GM21619 (cell line): ENCODE measurements around the gene MYMK.

Source experiments
- ATAC-seq: cut with Tn5 transposase; IDR thresholded peaks from one replicate; pipeline ENCODE4 v1.9.1; 2021; ENCODE audit not compliant: unreplicated experiment

Gene MYMK

GRCh38 chr9:133558191-133559126 is 33.7 kb upstream of the MYMK start:
- peak; percentile 62 for ATAC-seq

- no peak for ATAC-seq
Measured at GRCh38 chr9:133557581-133557980, 32.8 kb upstream of the MYMK start.

DNA sequence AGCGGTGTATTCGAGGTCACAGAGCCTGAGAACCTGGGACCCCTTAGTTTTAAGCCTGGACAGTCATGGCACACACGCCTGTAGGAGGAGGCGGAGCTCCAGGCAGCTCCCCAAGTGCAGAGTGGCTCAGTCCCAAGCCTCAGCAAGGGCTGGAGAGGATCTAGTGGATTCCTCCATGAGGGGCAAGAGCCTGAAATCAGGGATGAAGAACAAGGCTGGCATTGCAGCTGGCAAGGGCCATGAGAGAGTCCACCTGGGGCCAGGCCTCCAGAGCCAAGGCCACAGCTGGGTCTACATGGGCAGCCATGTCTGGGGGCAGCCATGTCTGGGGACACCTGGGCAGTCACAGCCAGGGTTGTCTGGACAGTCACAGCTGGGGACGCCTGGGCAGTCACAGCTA is 31.6 kb upstream of the MYMK start:
- no peak for ATAC-seq

DNA sequence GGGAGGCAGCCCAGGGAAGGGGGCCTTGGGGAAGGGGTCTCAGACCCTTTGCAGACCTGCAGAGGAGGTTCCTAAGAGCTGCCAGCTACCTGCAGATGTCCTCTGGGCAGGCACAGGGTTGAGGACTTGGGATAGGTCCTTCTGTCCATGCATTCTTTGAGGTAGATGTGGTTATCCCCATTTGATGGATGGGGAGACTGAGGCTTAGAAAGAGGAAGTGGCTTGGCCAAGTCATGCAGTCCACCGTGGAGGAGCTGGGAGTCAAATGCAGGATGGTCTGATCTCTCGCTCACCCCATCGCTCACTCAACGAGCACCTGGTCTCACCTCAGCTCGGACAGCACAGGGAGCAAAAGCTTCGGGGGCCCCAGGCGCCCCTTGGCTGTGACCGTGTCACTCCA is 30.0 kb upstream of the MYMK start:
- no peak for ATAC-seq

DNA sequence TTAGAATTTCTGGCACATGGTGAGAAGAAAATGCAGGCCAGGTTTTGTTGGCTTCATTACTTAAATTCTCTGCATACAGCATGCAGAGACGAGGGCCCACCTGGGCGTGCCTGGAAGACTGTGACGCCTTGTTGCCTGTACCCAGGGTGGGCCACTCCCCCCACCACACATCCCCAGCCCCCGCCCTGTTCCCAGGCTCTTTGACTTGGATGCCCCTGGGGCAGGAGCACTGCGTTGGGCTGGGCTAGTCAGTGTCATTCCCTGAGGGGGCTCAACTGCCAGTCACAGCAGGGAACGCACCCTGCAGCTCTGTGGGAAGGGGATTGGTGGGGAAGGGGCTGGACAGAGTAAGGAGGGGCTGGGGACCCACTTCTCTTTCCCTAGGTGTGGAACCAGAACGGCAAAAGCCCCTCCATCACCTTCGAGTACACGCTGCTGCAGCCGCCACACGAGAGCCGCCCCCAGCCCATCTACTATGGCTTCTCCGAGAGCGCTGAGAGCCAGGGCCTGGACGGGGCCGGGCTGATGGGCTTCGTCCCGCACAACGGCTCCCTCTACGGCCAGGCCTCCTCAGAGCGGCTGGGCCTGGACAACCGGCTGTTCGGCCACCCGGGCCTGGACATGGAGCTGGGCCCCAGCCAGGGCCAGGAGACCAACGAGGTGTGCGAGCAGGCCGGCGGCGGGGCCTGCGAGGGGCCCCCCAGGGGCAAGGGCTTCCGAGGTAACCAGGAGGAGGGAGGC is 29.4 kb upstream of the MYMK start:
- ATAC-seq, result no peak

- no peak for ATAC-seq
Measured at GRCh38 chr9:133553123-133553522, 28.4 kb upstream of the MYMK start.

DNA sequence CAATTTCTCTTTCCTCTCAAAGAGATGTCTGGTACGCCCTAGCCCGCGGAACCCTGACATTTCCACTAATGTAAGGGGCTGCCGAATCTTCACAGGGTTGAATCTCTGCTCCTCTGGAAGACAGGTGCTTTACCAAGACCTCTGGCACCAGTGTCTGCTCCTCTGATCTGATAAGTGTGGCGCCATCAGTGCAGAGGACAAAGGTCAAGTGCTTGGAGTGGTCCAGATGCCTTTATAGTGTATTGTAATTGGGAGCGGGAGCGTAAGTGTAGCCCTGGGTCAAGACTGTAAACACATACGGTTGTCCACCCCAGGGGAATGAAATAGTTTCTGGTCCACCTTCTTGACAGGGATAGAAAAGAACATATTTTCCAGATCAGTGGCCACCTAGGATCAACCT is 27.5 kb upstream of the MYMK start:
- no peak for ATAC-seq

- ATAC-seq, result no peak
Measured at GRCh38 chr9:133551446-133551845, 26.7 kb upstream of the MYMK start.

DNA sequence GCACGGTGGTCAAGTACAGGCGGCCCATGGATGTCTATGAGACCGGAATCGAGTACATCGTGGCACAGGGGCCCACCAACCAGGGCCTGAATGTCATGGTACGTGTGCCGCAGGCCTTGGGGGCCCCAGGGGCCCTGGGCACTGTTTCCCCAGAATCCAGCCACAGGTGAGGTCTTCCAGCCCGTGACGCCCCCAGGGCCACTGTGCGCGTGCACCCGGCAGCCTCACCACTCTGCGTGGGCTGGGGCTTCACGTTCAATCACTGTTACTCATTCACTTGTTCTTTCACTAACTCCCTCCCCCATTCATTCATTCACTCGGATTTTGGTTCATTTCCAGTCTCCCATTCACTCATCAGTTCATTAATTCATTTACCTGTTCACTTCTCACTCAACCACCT is 22.4 kb upstream of the MYMK start:
- no peak for ATAC-seq

- no peak for ATAC-seq
Measured at GRCh38 chr9:133546287-133546680, 21.5 kb upstream of the MYMK start.

GRCh38 chr9:133545494-133546286 is 20.9 kb upstream of the MYMK start:
- no peak for ATAC-seq

GRCh38 chr9:133543772-133544467 is 19.2 kb upstream of the MYMK start:
- ATAC-seq, result no peak

- no peak for ATAC-seq
Measured at GRCh38 chr9:133542002-133542401, 17.2 kb upstream of the MYMK start.

- no peak for ATAC-seq
Measured at GRCh38 chr9:133540698-133541025, 15.9 kb upstream of the MYMK start.

DNA sequence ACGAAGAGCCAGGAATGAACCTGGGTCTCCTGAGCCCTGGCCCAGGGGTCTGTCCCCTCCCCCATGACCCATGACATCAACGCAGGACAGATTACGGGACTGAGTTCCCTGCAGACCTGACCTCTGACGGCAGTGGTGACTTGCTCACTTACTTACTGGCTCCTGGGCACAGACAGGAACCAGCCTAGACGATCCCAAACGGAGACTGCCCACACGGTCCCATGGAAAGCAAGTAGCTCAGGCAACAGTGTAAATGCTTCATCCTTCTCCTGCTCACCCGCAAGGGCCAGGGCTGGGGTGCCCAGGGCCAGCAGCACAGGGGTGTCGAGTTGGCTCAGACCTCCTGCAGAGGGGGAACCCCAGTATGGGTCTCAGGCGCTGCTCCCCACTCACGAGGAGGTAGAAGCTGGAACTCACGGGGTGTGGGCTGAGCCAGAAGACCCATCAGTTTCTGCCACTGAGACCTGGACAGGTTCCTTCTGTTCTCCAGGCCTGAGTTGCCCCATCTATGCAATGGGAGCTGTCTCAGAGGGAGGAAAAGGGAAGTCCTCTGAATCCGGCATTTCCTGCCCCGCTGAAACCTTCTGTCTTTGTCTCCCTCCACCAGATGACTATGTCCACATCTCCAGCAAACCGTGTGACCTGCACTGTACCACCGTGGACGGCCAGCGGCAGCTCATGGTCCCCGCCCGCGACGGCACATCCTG is 15.4 kb upstream of the MYMK start:
- ATAC-seq, result no peak

DNA sequence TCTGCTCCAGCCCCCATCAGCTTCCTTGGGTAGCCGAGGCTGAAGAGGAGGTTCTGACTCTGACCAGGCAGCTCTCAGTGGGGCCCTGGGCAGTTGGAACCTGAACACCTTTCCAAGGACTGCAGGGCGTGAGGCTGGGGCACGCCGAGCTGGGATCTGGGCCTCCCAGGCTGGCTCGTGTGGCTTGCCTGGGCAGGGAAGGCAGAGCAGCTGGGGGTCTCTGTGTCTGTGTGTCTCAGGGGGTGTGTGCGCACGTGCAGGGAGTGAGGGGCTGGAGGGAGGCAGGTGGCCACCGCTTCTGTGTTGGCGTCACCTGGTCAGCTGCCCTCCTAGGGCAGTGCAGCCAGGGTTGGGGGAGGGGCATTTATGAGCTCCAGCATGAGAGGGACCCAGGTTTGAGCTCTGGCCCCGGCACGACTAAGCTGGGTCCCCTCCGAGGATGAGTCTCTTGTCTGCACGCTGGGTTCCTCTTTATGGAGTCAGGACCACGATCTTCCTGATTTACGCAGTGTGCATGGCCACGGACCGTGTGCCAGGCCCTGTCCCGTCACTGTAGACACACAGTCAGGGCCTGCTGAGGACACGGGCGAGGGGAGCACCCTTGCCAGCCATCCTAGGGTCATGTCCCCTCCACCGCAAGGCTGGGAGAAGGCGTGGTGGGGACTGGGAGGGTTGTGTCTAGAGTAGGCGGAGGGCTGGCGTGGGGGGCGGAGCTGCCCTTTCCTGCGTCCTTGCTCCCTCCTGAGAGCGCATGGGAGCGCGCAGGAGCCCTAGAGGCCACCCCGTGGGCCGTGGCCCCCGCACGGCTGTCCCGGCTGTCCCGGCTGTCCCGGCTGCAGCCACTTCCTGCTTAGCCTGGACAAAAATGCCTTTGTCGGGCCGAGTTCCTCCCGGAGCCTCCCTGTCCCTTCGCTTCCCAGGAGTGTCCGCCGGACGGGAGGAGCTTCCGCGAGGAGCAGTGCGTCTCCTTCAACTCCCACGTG is 14.4 kb upstream of the MYMK start:
- no peak for ATAC-seq

- ATAC-seq, result no peak
Measured at GRCh38 chr9:133538176-133538575, 13.4 kb upstream of the MYMK start.

GRCh38 chr9:133537257-133537656 is 12.5 kb upstream of the MYMK start:
- ATAC-seq, result no peak

DNA sequence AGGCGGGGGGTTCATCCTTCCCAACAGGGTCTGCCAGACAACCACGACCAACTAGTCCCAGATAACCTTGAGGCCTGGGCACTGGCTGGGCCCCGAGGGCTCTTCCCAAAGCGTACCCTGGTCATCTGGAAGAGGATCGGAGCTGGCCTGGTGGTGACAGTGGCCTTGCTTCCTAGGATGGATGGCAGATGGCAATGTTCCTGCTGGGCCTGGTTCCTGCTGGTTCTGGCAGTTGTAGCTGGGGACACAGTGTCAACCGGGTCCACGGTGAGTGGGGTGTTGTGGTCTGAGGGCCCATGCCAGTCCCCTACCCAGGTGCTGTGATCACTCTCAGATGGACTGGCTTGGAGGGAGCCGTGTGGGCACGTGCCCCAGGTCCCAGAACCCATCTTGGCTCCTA is 11.8 kb upstream of the MYMK start:
- ATAC-seq, result no peak
